A673 (cell line): ENCODE measurements around the gene EXT2.

Experiments used
- CTCF ChIP-seq: fragments of 300-800, 200-600 bp; sonication (generic); conservative IDR thresholded peaks from 2 replicates; pipeline ENCODE4 v1.5.1; 2017; ENCODE audit warnings: low read depth, mild to moderate bottlenecking, antibody characterized with exemption, low read length, moderate library complexity, mixed read lengths
- EZH2 ChIP-seq: fragments of 200-600 bp; sonication (generic); IDR thresholded peaks from 2 replicates; pipeline ENCODE4 v1.6.1; 2017; ENCODE audit warnings: borderline replicate concordance, low read depth, mild to moderate bottlenecking, mixed read lengths, antibody characterized with exemption, low read length; ENCODE audit not compliant: poor library complexity, severe bottlenecking

GRCh38 chr11:44047931-44048431, 47.5 kb upstream of the EXT2 start, which contains the start of gene ACCSL:
- TF ChIP-seq CTCF (no peak), EZH2 (no peak)
